Stomach smooth muscle (tissue), 2 donors: ENCODE results near the gene SLC8A1.

Experiments
- H3K27ac ChIP-seq: one replicate; pipeline ENCODE4 v1.7.0; 2013; ENCODE audit warnings: mild to moderate bottlenecking, low read length, inconsistent platforms
- H3K27me3 ChIP-seq, 2 donors: one replicate each; pipeline ENCODE4 v1.7.0; 2013; ENCODE audit warnings: low read length in 2 of 2; ENCODE audit not compliant: insufficient read depth in 2 of 2, control insufficient read depth in 1 of 2
- H3K36me3 ChIP-seq, 2 donors: one replicate each; pipeline ENCODE4 v1.7.0; 2013; ENCODE audit warnings: low read length in 2 of 2; ENCODE audit not compliant: control insufficient read depth in 2 of 2, insufficient read depth in 2 of 2
- H3K4me1 ChIP-seq: one replicate; pipeline ENCODE4 v1.7.0; 2013; ENCODE audit warnings: low read length; ENCODE audit not compliant: control insufficient read depth, insufficient read depth
- H3K4me3 ChIP-seq, 2 donors: one replicate each; pipeline ENCODE4 v1.7.0; 2013; ENCODE audit warnings: low read length in 2 of 2
- H3K9ac ChIP-seq, 2 donors: one replicate each; pipeline ENCODE4 v1.7.0; 2013; ENCODE audit warnings: low read length in 2 of 2, mild to moderate bottlenecking in 1 of 2
- H3K9me3 ChIP-seq, 2 donors: one replicate each; pipeline ENCODE4 v1.7.0; 2013; ENCODE audit warnings: low read length in 2 of 2; ENCODE audit not compliant: control insufficient read depth in 2 of 2
- donor health status: healthy.
- donor health status: Pancreatic carcinoma.

The SLC8A1 gene

DNA sequence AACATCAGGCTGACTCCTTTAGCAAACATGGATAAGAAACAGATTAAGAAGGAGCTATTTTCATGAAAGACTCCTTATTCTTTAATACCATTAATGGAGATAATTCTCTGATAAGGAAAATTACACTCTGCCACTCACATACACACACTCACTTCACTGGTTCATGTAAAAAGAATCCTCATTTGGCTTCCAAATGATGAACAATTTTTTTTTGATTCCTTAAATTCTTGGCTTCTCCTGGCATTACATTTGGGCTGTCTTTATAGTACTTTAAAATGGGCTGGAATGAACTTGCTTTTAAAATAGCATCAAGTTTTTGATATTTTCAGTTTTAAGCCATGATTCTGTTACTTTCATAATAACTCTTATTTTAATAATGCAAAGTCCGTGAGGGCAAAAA lies 328.6 kb downstream of the SLC8A1 start:
- Histone ChIP-seq H3K4me3 (no peak overlapping the region), H3K27ac (no peak overlapping the region), H3K9me3 (no peaks in the 10 kb centered on the region), H3K9ac (no peak overlapping the region), H3K36me3 (peaks cover 0 to 4% of the 10 kb centered on the region in 2 donors), H3K27me3 (no peaks in the 10 kb centered on the region), H3K4me1 (peaks cover 6% of the 10 kb centered on the region)

GRCh38 chr2:40120957-40121356 lies 330.9 kb downstream of the SLC8A1 start:
- H3K27me3 ChIP-seq: no peaks in the 10 kb centered on the region
- H3K27ac ChIP-seq: no peak overlapping the region
- H3K9ac ChIP-seq: no peak overlapping the region
- H3K9me3 ChIP-seq: no peaks in the 10 kb centered on the region
- no peaks in the 10 kb centered on the region for H3K4me1 ChIP-seq
- H3K36me3 ChIP-seq: peaks cover 0 to 4% of the 10 kb centered on the region in 2 donors
- H3K4me3 ChIP-seq: no peak overlapping the region

GRCh38 chr2:40120026-40120425 lies 331.9 kb downstream of the SLC8A1 start:
- Histone ChIP-seq H3K36me3 (peaks cover 2 to 10% of the 10 kb centered on the region in 2 donors), H3K9ac (no peak overlapping the region), H3K27ac (no peak overlapping the region), H3K4me3 (no peak overlapping the region), H3K4me1 (no peaks in the 10 kb centered on the region), H3K27me3 (no peaks in the 10 kb centered on the region), H3K9me3 (no peaks in the 10 kb centered on the region)

DNA sequence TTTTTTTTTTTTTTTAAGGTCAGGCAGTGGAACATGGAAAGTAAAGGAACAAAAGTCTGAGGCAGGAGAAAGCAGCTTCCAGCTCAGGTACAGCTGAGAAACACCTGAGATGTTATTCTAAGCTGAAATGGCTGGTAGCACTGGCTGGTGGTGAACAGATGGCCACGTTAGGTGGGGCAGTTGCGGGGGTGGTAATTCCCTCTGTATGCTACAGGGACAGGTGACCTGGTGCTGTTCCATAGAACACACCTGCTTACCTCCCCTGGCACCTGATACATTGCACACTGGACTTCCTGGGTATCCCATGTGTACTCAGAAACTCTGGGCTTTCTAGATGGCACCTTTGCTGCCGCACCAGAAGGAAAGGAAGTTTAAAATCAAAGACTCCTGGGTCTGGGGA lies 333.3 kb downstream of the SLC8A1 start:
- H3K27me3 ChIP-seq: no peaks in the 10 kb centered on the region
- no peak overlapping the region for H3K9ac ChIP-seq
- H3K9me3 ChIP-seq: no peaks in the 10 kb centered on the region
- no peak overlapping the region for H3K4me3 ChIP-seq
- no peaks in the 10 kb centered on the region for H3K4me1 ChIP-seq
- H3K27ac ChIP-seq: no peak overlapping the region
- peaks cover 6 to 15% of the 10 kb centered on the region in 2 donors for H3K36me3 ChIP-seq

GRCh38 chr2:40115894-40116293 lies 336.0 kb downstream of the SLC8A1 start:
- Histone ChIP-seq H3K36me3 (peaks cover 6 to 15% of the 10 kb centered on the region in 2 donors), H3K4me1 (no peaks in the 10 kb centered on the region), H3K4me3 (no peak overlapping the region), H3K27ac (no peak overlapping the region), H3K9me3 (no peaks in the 10 kb centered on the region), H3K27me3 (no peaks in the 10 kb centered on the region), H3K9ac (no peak overlapping the region)

DNA sequence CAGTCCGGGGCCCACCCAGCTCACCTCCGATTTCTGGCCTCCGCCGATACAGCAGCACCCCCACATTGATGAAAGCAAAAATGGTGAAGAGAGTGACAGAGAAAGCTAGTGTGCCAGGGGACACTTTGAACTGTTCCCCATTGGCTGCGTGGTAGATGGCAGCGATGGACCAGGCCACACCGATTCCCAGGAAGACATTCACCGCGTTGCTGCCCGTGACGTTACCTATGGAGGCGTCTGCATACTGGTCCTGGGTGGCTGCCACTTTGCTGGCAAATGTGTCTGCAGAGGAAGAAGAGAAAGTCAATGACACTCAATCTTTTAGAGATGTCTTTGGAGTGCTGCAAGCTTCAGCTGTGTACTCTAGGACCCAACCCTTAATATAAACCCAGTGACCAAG lies 336.5 kb downstream of the SLC8A1 start:
- H3K27ac ChIP-seq: no peak overlapping the region
- H3K9ac ChIP-seq: no peak overlapping the region
- peaks cover 6 to 15% of the 10 kb centered on the region in 2 donors for H3K36me3 ChIP-seq
- H3K4me3 ChIP-seq: no peak overlapping the region
- no peaks in the 10 kb centered on the region for H3K27me3 ChIP-seq
- H3K4me1 ChIP-seq: no peaks in the 10 kb centered on the region
- H3K9me3 ChIP-seq: no peaks in the 10 kb centered on the region

- no peak overlapping the region for H3K27ac ChIP-seq
- no peaks in the 10 kb centered on the region for H3K9me3 ChIP-seq
- no peak overlapping the region for H3K4me3 ChIP-seq
- H3K4me1 ChIP-seq: no peaks in the 10 kb centered on the region
- no peaks in the 10 kb centered on the region for H3K27me3 ChIP-seq
- no peak overlapping the region for H3K9ac ChIP-seq
- peaks cover 6 to 13% of the 10 kb centered on the region in 2 donors for H3K36me3 ChIP-seq
Measured at GRCh38 chr2:40113997-40114396, 337.9 kb downstream of the SLC8A1 start.

DNA sequence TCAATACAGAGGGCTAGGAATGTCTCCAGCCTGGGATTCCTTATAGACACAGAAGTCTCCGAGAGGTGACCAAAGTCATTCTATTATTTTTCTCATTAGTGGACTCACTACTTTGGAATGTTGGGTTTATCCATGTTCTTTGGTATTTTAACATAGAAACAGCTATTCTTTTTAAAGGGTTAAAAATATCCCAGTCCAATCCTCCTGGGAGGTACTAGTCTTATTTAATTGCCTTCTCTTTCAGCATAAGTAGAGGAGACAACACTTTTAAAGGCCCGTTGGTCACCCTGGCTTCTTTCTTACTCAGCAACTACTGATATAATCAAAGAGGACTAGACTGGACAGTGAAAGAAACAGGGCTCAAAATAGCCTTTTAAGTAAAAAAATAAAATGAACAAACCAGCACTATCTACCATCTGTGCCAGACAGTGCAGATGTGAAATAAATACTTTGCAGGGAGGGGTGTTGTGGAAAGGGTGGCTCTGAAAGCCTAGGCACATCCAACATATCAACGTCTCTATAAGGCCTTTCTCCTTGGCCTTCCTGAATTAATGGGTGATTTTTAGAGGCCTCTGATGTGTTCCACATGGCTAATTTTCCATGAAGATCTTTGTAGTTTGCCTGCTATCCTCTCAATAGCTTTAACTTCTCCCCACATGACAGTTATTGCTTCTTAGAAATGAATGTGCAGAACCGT lies 338.5 kb downstream of the SLC8A1 start:
- Histone ChIP-seq H3K9me3 (no peaks in the 10 kb centered on the region), H3K4me1 (no peaks in the 10 kb centered on the region), H3K27me3 (no peaks in the 10 kb centered on the region), H3K4me3 (no peak overlapping the region), H3K9ac (no peak overlapping the region), H3K27ac (no peak overlapping the region), H3K36me3 (peaks cover 6 to 11% of the 10 kb centered on the region in 2 donors)

- Histone ChIP-seq H3K4me3 (no peak overlapping the region), H3K36me3 (peaks cover 2 to 4% of the 10 kb centered on the region in 2 donors), H3K27ac (no peak overlapping the region), H3K9ac (no peak overlapping the region), H3K27me3 (no peaks in the 10 kb centered on the region), H3K9me3 (no peaks in the 10 kb centered on the region), H3K4me1 (peaks cover 3% of the 10 kb centered on the region)
Measured at GRCh38 chr2:40109381-40109780, 342.5 kb downstream of the SLC8A1 start.

DNA sequence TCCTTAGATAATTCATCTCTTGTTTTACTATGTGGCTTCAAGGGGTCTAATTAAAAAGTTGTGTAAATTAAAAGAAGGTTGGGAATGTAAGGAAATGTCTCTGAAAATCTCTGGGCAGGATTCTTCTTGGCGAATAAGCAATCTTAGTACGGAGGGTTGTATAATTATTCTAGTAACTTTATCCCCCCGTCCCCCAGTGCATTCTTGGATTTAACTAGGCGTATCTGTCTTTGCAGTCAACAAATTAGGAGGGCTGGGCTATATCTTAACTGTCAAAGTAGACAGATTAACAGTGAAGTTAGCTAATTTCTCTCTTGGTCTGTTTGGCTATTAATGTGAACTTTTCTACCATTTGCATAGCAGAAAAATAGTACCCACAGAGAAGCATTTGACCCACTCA lies 343.0 kb downstream of the SLC8A1 start:
- Histone ChIP-seq H3K27me3 (no peaks in the 10 kb centered on the region), H3K9ac (no peak overlapping the region), H3K27ac (no peak overlapping the region), H3K9me3 (no peaks in the 10 kb centered on the region), H3K4me3 (no peak overlapping the region), H3K4me1 (peaks cover 3% of the 10 kb centered on the region), H3K36me3 (no peaks in the 10 kb centered on the region)

DNA sequence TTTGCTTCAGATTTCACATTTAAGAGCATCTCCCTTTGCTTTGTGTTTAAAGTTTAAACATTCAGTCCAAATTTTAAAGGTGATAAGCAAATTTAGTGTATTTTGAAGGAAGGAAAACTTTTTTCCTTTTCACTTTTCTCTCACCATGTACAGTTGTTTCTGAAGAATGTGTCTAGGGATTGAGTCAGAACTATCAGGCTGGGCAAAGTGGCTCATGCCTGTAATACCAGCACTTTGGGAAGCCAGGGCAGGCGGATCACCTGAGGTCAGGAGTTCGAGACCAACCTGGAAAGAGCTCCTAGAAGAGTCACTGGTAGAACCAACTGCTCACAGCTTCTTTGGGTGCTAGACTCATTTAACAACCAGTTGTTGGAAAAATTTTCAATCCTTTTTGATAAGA lies 345.8 kb downstream of the SLC8A1 start:
- Histone ChIP-seq H3K27me3 (no peaks in the 10 kb centered on the region), H3K36me3 (no peaks in the 10 kb centered on the region), H3K9me3 (no peaks in the 10 kb centered on the region), H3K4me1 (peaks cover 3% of the 10 kb centered on the region), H3K9ac (no peak overlapping the region), H3K27ac (no peak overlapping the region), H3K4me3 (no peak overlapping the region)
